HTR-8/SVneo (cell line): ENCODE data around the gene GLT1D1.

Experiments used
- DNase-seq: peaks from one replicate; pipeline ENCODE4 v3.0.0; 2011; ENCODE audit warnings: low spot score, mixed read lengths; ENCODE audit not compliant: insufficient read length
- FAIRE-seq: peaks from 2 replicates; lab custom pipeline; 2011; peaks lifted over from hg19 to GRCh38; lab: Jason Lieb, UNC

GLT1D1 gene

DNA sequence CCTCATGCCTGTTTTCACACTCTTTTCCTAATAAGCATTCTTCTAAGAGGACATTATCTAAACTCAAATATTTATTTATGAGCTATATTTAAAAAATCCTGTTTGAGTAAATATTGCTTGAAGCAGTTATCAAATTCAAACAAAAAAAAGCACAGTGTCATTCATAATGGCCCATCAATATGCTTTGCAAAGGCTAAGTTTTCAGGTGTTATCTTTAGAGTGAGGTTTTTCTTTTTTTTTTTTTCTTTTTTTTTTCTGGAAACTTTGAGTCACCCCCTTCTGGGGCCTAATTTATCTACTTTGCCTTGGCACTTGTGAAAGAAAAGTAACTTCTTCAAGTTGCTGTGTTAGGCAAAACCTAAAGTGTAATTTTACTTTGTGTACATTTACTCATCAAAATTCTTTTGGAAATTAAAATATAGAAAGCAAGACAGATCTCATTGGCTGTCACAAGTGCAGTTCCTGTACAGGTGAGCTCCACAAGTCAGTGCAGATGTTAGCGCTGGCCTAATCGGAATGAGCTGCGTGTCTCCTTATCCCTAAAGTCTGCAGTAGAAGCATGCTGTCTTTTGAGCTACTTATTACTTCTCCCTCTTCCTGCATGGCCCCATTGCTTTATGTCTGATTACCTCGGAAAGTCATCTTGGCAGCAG, 53.3 kb downstream of the GLT1D1 start:
- DNase-seq, result no peak
- FAIRE-seq, result no peak

DNA sequence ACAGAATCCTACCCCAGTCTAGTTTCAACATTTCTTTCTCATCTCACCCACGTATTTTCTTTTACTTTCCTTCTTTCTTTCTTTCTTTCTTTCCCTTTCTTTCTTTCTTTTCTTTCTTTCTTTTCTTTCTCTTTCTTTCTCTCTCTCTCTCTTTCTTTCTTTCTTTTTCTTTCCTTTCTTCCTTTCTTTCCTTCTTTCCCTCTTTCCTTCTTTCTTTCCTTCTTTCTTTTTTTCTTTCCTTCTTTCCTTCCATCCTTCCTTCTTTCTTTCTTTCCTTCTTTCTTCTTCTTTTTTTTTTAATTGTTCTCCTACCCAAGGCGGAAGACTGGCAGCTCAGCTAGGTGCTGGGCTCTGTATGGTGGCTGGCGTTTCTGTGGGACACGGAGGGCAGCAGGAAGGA, 55.0 kb downstream of the GLT1D1 start:
- DNase-seq (no peak), FAIRE-seq (no peak)

DNA sequence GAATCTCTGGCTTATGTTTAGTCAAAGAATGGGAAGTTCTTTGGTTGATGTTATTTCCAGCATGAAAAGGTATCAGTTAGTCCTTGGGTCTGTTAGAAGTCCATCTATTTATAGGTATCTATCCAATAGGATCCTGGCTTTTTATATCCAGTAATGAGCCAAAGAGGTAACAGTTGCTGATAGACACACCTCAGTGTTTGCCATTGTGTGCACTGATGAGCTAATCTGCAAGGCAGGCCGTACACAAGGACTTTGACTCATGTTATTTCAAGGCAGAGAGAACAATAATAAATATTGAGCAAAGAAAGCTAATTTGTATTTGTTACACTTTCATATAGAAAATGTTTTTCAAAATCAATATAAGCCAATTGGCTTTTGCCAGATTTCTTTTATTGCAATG, 56.4 kb downstream of the GLT1D1 start:
- FAIRE-seq (no peak), DNase-seq (no peak)

DNA sequence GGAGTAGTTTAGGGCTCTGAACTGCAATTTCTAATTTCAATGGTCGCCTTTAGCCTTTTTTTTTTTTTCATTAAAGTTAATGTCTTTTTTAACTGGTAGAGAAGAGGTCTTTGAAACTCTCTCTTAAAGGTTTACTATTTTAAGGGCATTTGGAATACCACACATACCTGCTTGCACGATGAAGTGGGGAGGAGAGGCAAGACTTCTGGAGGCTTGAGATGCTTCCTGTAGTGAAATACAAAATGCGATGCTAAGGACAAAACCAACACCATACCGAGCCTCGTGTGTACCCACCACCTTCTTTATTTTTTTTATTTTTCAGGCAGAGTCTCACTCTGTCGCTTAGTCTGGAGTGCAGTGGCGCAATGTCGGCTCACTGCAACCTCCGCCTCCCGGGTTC, 57.4 kb downstream of the GLT1D1 start:
- FAIRE-seq, result no peak
- DNase-seq, result no peak

DNA sequence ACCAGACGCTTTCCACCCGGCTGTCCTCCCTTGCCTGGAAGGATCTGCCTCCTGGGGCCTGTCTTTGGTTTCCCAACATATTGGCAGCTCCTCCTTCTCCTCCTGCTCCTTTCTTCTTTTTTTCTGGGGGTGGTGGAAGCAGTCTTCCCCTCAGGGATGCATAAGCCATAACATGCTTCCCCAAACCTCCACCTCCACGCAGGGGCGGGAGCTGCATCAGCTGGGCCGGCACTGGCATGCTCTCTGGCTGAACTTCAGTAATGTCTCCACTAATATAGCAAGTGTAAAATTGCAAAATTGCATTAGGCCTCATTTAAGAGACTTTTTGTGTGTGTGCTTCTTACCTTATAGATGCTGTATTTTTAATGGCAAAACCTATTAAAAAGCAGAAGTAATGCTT, 58.6 kb downstream of the GLT1D1 start:
- no peak for DNase-seq
- no peak for FAIRE-seq

DNA sequence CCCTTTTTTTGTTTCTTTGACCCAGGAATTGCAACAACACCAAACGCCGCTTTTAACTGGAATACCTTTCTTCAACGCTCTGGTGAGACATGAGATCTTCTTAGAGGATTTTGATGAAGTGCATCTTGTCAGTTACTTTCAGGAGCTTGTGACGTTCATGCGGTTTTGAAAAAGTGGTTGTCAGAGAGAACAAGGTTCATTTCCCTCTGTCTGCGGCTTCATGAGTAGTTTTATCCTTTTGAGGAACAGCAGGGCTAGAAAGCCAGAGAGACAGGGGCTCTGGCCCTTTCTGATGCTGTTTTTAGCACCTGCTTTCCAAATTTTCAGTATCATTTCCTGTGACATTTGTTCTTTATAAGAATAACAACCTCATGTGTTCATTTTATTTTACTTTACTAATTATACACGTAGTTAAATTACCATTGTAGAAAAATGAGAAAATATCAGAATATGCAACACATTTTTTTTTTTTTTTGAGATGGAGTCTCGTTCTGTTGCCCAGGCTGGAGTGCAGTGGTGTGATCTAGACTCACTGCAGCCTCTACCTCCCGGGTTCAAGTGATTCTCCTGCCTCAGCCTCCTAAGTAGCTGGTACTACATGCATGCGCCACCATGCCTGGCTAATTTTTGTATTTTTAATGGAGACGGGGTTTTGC, 61.8 kb downstream of the GLT1D1 start:
- no peak for FAIRE-seq
- no peak for DNase-seq

DNA sequence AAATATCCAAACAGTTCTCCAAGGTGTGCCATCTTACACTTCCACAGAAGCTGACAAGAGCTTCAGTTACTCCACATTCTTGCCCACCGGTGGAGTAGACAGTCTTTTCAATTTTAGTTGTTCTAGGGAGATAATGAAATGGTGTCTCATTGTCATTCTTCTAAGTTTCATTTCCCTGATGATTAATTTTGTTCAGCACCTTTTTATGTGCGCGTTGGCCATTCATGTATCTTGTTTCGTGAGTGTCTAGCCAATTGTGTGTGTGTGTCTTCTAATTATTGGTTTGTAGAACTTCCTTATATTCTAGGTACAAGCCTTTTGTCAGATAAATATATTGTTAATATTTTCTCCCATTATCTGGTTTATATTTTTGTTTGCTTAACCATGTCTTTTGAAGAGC, 63.1 kb downstream of the GLT1D1 start:
- DNase-seq (no peak), FAIRE-seq (no peak)

DNA sequence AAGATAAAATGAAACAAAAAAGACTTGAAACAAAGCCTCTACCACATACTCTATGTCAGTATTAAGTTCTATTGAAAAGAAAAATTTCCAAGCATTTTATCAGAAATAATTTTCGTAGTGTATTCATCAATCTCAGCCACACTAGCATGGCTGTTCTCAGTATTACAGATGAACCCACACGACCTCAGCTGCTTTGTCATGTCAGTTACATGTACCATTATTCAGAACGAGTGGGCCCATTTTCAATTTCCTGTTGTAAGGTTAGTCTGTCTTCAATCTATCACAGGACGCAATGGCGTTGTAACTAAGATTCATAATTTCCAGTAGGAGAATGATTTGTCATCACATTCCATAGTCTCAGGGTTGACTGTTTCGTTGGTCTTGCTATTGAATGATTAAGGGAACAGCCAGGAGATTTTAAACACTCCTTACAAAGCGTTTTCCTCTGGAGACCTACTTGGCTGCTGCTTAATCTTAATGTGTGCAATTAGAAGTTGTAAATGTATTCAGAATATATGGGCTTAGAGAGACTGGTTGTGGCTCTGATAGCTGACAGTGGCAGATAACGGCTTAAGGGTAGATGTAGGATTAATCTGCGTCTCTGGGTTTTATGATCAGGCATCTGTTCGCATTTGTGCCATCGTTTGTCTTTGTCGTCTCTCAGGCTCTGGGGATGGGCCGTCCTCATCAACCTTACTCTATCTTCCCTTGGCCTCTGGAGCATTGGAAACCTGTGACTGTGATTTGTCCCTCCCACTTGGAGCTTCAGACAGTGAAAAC, 65.4 kb downstream of the GLT1D1 start:
- FAIRE-seq, result no peak
- DNase-seq, result no peak

DNA sequence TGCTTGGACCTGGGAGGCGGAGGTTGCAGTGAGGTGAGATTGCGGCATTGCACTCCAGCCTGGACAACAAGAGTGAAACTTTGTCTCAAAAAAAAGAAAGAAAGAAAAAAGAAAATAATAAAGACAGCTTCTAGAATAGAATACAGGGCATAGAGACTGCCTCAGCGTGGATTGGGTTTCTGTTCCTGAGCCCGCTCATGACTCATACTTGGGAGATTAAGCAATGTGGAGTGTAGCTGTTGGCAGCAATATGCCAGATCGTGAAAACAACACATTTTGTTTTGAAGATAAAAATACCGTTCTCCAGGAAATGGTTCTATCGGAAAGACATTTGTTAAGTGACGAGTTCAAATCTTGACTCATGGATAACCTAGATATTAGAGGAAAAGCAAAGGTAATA, 67.2 kb downstream of the GLT1D1 start:
- no peak for DNase-seq
- FAIRE-seq, result no peak

DNA sequence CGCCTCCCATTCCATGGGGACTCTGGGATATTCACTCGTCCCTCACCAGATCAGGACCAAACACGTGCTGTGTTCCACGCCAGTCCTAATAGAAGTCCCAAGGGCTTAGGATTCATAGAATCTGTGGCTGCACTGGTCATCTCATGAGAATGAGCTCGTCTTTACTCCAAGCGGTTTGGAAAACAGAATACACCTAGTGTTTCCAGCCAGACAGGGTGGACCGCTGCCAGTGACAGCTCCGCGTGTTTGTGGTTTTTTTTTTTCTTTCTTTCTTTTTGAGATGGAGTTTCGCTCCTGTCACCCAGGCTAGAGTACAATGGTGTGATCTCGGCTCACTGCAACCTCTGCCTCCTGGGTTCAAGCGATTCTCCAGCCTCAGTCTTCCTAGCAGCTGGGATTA, 75.1 kb downstream of the GLT1D1 start:
- no peak for FAIRE-seq
- DNase-seq, result no peak

DNA sequence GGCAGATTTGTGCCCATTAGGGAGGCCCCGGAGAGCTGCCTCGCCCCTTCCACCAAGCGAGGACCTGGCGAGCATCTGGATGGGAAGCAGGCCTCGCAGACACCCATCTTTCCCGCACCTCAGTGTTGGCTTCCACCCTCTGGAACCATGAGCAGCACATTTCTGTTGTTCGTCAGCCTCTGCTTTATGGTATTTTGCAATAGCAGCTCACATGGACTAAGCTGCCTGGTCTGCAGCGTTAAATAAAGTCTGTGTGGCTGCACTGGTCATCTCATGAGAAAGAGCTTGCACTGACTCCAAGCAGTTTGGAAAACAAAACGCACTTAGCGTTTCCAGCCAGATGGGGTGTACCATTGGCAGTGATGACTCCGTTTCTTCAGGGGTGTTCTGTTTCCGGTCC, 75.8 kb downstream of the GLT1D1 start:
- FAIRE-seq, result no peak

DNA sequence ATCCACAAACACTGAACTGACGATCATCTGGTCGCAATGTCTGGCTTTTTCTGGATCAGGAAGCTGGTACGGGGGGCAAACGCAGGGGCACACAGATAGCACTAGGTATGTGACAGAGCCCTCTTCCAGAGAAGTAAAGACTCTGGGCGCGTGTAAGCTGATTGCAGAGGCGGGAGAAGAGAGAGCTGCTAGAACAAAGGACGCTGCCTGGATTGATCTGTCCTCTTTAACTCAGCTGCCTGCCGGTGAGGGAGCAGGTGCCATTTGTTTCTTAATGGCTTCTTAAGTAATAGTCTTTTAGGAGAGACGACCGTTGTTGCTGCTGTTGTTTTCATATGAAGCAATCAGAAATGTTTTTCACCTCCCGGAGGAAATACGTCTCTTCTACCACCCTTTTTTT, 77.3 kb downstream of the GLT1D1 start:
- no peak for FAIRE-seq

More for the DNA sequence above, 75.8 kb downstream of the GLT1D1 start:
- no peak for DNase-seq

DNA sequence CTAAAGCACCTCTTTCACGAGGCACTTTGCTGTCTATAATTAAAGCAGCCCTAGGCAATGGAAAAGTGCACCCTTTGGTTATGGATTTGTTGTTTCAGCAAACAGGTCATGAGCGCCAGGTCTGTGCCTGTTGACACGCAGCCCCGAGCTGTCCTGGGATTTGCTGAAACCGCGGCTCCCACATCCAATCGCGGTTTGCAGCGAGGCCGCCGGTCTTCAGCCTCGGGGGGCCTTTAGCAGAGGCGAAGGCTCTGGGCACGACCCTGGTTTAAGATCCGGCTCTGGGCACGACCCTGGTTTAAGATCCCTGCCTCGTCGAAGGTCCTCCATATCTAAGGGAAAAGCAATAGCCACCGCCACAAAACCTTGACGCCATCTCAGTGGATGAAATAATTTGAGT, 79.2 kb downstream of the GLT1D1 start:
- FAIRE-seq, result no peak
- no peak for DNase-seq

More for the DNA sequence above, 77.3 kb downstream of the GLT1D1 start:
- DNase-seq, result no peak

DNA sequence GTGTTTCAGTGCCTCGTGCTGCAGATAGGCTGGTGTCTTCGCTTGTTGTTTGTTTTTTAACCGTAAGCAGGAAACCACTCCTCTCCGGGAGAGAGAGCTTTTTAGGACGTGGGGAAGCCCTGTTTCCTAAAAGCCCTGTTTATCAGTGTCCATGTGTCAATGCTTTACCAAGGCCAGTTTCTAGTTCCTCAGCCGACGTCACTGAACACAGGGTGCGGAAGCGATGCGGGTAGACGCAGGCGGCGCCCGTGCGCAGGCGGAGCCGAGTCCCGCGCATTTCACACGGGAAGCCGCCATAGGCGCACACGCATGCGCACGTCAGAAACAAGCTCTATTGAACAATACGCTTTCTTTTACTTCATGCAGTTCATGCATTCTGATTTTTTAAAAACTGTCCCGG, 79.8 kb downstream of the GLT1D1 start:
- no peak for DNase-seq
- FAIRE-seq, result no peak

DNA sequence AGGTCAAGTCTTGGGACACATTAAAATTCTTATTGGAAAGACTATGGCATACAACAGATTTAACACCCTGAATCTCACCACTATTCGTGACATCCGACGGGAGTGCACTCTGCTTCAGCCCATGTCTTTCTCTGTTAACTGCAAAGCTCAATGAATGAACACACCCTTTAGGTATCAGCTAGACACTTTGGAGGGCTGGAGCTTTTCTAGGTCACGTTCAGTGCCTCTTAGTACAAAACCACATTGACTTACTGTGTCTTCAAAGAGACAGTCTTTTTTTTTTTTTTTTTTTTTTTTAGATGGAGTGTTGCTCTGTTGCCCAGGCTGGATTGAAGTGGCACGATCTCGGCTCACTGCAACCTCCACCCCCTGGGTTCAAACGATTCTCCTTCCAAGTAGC, 80.6 kb downstream of the GLT1D1 start:
- FAIRE-seq, result no peak
- no peak for DNase-seq

DNA sequence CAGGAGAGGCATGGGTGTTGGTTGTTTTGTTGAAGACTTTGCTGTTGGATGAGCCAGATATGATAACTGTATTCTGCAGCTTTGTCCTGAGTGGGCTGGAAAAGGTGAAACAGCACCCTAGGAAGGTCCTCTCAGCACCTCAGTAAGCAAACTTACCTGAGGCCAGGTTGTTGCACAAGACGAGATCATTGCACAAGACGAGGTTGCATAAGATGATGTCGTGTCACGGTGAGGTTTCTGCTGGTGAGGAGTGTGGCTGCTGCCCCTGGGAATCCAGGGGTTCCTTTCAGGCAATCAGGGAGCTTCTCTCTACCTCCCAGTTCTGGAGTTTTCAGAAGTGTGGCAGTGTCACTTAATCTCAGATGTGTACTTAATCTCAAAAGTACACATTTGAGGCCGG, 85.6 kb downstream of the GLT1D1 start:
- DNase-seq (no peak), FAIRE-seq (no peak)

DNA sequence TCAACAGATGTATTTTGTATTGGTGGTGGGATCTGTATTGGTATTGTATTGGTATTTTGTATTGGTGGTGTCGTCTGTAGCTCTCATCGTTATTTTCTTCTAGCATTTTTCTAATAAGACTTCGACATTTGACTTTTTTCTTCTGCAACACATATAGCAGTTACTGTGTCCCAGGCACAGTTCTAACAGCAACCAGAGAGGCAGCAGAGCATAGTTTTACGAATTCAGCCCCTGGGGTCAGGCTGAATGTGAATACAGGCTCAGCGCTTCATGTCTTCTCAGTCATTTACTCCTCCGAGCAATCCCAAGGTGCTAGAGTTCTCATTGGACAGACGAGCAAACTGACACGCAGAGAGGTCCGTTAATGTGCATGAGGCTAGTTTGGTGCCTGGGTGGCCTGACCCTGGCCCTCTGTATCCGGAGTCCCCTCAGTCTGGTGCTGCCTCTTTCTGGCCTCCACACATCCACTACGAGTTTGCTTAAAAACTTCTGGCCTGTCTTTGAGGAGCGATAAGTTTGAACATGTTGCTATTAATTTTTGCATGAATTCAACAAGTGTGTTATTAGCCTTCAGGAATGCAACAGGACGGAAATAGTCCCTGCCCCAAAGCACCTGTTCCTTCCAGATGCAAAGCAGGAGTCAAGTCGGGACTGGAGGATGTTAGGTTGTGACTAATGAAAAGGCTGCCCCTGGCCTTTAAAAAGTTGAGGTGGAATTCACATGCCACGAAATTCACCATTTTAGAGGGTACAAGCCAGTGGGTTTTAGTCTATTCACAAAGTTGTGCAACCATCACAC, 87.0 kb downstream of the GLT1D1 start:
- no peak for DNase-seq
- FAIRE-seq, result no peak

DNA sequence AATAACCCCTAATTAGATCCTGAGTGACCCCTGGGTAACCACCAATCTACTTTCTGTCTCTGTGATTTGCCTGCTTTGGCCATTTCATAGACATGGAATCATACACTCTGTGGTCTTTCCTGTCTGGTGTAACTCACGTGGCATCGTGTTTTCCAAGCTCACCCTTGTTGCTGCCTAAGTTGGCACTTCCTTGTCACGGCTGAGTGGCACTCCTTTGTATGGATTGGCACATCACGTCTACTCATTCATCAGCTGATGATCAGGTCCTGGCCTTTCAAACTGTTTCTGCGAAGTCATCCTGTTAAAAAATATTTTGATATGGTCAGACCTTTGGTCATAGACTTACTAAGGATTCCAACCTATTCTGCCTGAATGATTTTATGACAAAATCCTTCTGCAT, 87.7 kb downstream of the GLT1D1 start:
- FAIRE-seq (no peak), DNase-seq (no peak)

DNA sequence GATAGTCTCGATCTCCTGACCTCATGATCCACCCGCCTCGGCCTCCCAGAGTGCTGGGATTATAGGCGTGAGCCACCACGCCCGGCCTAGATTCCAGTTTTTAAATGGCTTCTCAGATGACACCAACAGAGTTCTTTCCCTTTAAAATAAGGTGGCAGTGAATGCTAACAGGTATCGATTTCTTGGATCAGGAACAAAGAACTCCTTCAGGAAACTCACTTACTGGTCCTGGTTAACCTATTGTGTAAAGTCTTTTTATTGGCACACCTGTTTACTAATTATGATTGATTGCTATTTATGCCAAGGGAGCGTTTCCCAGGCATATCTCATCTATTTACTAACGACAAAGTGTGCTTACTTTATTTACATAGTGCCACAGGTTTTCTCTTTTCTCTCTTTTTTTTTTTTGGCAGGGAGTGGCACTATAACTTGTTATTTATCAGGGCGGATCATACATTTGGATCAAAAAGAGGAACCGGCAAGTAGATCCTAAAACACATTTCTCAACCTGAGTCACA, 89.7 kb downstream of the GLT1D1 start:
- FAIRE-seq (no peak), DNase-seq (no peak)

DNA sequence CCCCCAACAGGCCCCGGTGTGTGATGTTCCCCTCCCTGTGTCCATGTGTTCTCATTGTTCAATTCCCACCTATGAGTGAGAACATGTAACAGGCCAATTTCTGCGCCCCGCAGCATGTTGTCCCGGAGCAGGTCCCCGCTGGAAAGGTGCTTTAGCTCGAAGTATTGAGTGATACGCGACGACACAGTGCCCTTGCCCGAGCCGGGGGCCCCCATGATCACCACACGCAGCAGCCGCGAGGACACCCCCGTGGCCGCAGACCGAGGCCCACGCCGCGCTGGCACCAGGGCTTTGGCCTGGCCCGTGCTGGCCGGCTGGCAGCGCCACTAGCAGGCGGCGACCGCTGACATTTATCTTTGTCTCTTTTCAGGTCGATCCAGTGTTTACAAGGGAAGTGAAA, 91.7 kb downstream of the GLT1D1 start:
- FAIRE-seq (no peak), DNase-seq (no peak)
